ENCODE results near the gene RPL37A.

GRCh38 chr2:216520112-216520511 lies 21.5 kb downstream of the RPL37A start:
- TF ChIP-seq YY1 (IDR thresholded peaks at IDR 0.05) = no peak
- TF ChIP-seq ATF3 (IDR thresholded peaks at IDR 0.05) = no peak
- no peak for TF ChIP-seq CTCF (IDR thresholded peaks at IDR 0.05; ENCODE audit: low read depth, low read length, missing input control)
- no peak for TF ChIP-seq EGR1 (IDR thresholded peaks at IDR 0.05; ENCODE audit: low read depth in 2 of 2)
- TF ChIP-seq SP1 (IDR thresholded peaks at IDR 0.05) = no peak
- no peak for TF ChIP-seq REST (IDR thresholded peaks at IDR 0.05)
- no peak for TF ChIP-seq TAF1 (conservative IDR thresholded peaks at IDR 0.05)
- TF ChIP-seq ZBTB33 (IDR thresholded peaks at IDR 0.05) = no peak

Data from liver (tissue), 3 donors.